Subcutaneous adipose tissue (tissue), 4 donors: ENCODE data around the gene SLC44A3. TPM values are rescaled to one million over a fixed set of nuclear protein-coding genes. Genes with fewer than 3 reads are reported as not detected.

Experiments
- CTCF ChIP-seq: fragments of 450-650 bp; IDR thresholded peaks from one replicate; pipeline ENCODE4 v1.5.1; 2016; ENCODE audit warnings: low read depth, mild to moderate bottlenecking, control low read depth, antibody characterized with exemption, moderate library complexity
- total RNA-seq, 4 donors: library from RNA; depleted of rRNA; stranded (reverse); fragments of >200 nt; gene quantifications; one replicate each; pipeline ENCODE4 v1.1.0, GENCODE V29; 2016

SLC44A3 gene
- total RNA-seq, 4 donors from 2014 or later = 0.98 to 2.3 (median 1.5) TPM

GRCh38 chr1:94862718-94863117, 42.6 kb downstream of the SLC44A3 start:
- no peak for TF ChIP-seq CTCF

- TF ChIP-seq CTCF = no peak
Measured at GRCh38 chr1:94863297-94863911, 43.2 kb downstream of the SLC44A3 start.

- no peak for TF ChIP-seq CTCF
Measured at GRCh38 chr1:94863919-94864318, 43.8 kb downstream of the SLC44A3 start.

GRCh38 chr1:94864821-94865220, 44.7 kb downstream of the SLC44A3 start:
- no peak for TF ChIP-seq CTCF

- TF ChIP-seq CTCF = no peak
Measured at GRCh38 chr1:94865360-94865759, 45.2 kb downstream of the SLC44A3 start.

- no peak for TF ChIP-seq CTCF
Measured at GRCh38 chr1:94866164-94866807, 46.1 kb downstream of the SLC44A3 start.

- TF ChIP-seq CTCF = no peak
Measured at GRCh38 chr1:94871031-94871430, 50.9 kb downstream of the SLC44A3 start.
